Heart left ventricle (tissue), 16 donors: ENCODE data around the gene WDR37. TPM values are rescaled to one million over a fixed set of nuclear protein-coding genes. Genes with fewer than 3 reads are reported as not detected.

Experiments
- ATAC-seq, 4 donors: fragments of 200-7000 bp; cut with Tn5 transposase; one replicate each; pipeline ENCODE4 v1.9.1; 2020 to 2022; ENCODE audit warnings: moderate library complexity in 4 of 4, mild to moderate bottlenecking in 3 of 4, moderate number of reproducible peaks in 1 of 4
- DNase-seq, 5 donors: peaks; one replicate each; pipeline ENCODE4 v3.0.0-alpha.2; 2020
- H3K27ac ChIP-seq, 12 donors: fragments of 200-600 bp; sonication (generic) in 4 of 12; one replicate each; pipeline versions ENCODE4 v1.5.0 to v1.8.0; 2016 to 2022; ENCODE audit warnings: mild to moderate bottlenecking in 2 of 12
- H3K27me3 ChIP-seq, 9 donors: fragments of 200-600 bp; sonication (generic) in 2 of 9; one replicate each; pipeline versions ENCODE4 v1.5.1 to v1.8.0; 2016 to 2022; ENCODE audit warnings: mild to moderate bottlenecking in 3 of 9
- H3K36me3 ChIP-seq, 9 donors: fragments of 200-600 bp; sonication (generic) in 2 of 9; one replicate each; pipeline versions ENCODE4 v1.5.0 to v1.8.0; 2018 to 2022; ENCODE audit warnings: mild to moderate bottlenecking in 2 of 9
- H3K4me1 ChIP-seq, 12 donors: fragments of 200-600 bp; sonication (generic) in 4 of 12; one replicate each; pipeline versions ENCODE4 v1.5.0 to v1.8.0; 2016 to 2022; ENCODE audit warnings: mild to moderate bottlenecking in 3 of 12
- H3K4me3 ChIP-seq, 12 donors: fragments of 200-600 bp; sonication (generic) in 4 of 12; one replicate each; pipeline versions ENCODE4 v1.5.0 to v1.8.0; 2017 to 2022; ENCODE audit warnings: mild to moderate bottlenecking in 9 of 12, moderate library complexity in 4 of 12
- H3K9me3 ChIP-seq, 12 donors: fragments of 200-600 bp; sonication (generic) in 4 of 12; one replicate each; pipeline versions ENCODE4 v1.5.0 to v1.8.0; 2016 to 2022; ENCODE audit warnings: mild to moderate bottlenecking in 1 of 12
- POLR2A ChIP-seq, 2 donors: fragments of 450-650 bp; IDR thresholded peaks; one replicate each; pipeline ENCODE4 v1.6.1; 2017; ENCODE audit warnings: antibody characterized with exemption in 2 of 2, mild to moderate bottlenecking in 2 of 2, moderate library complexity in 2 of 2
- WGBS, 4 donors: extraction: QIAGEN DNeasy Blood & Tissue Kit in 2 of 4; methylation state at CpG; one replicate each; pipeline versions ENCODE4 v1.1.5 to v1.1.7; 2013 to 2018; 5-methylcytosine and 5-hydroxymethylcytosine counted together
- intact Hi-C, 10 donors: fragments of 100-400 bp; cut with DNase I; formaldehyde crosslinking; loops; one replicate each; pipeline versions ENCODE4 v1.11.1 to v1.14.2; 2022
- polyA plus RNA-seq, 2 donors: library from polyadenylated mRNA; stranded (reverse); fragments of 200-250 nt; gene quantifications; one replicate each; pipeline ENCODE4 v1.2.3, GENCODE V29; 2013
- total RNA-seq, 9 donors: library from RNA; depleted of rRNA in 2 of 9; stranded (reverse); fragments of >200 nt in 2 of 9; fragmentation: NEBNext Ultra II Directional in 3 of 9; extraction: Animal tissue kit (Norgen Biotek cat#: 25700) in 3 of 9; gene quantifications; one replicate each; pipeline versions ENCODE4 v1.1.0 to v1.2.4, GENCODE V29; 2016 to 2023
- TF ChIP-seq, protein P1 (sequence below), 12 donors: fragments of 200-600 bp; sonication (generic) in 4 of 12; IDR thresholded peaks; one replicate each; pipeline versions ENCODE4 v1.5.0 to v1.8.0; 2018 to 2022; ENCODE audit warnings: antibody characterized with exemption in 12 of 12, mild to moderate bottlenecking in 5 of 12
- donor health status: ischemic (EF 13 %, LVEDD 7.1; RV severe dilation, severe dysfunction).
- donor health status: healthy with polysubstance abuse.
- donor health status: DM: no; HTN: yes; CAD: no.
- donor health status: DM: no; HTN: no; CAD: no.
- donor health status: ischemic (EF 25% LVEDD 6.9; RV normal size, moderate dysfunction).
- donor health status: ischemic (EF 25% LVEDD 5.7; RV mildly dilated, moderate dysfunction).
- donor health status: healthy.
- donor health status: DM: yes; HTN: yes; CAD: no.
- donor health status: ischemic (EF 35%, LVEDD 5.7; RV mildly dilated, moderate dysfunction).
- donor health status: nonischemic (EF 11% LVEDD 7.7; RV severe dilation, severe dysfunction).
- donor health status: DM: yes; HTN: yes; CAD: no.
- donor health status: PGD.
- donor health status: ischemic (EF 29% LVEDD 5.4; RV normal size, mild dysfunction).
- donor health status: nonischemic (EF 23%, LVEDD 6.1; RV moderate dilation, normal function).

The WDR37 gene
- total and polyA plus RNA-seq, 11 donors = 8.4 to 43.3 (median 26.3) TPM

DNA sequence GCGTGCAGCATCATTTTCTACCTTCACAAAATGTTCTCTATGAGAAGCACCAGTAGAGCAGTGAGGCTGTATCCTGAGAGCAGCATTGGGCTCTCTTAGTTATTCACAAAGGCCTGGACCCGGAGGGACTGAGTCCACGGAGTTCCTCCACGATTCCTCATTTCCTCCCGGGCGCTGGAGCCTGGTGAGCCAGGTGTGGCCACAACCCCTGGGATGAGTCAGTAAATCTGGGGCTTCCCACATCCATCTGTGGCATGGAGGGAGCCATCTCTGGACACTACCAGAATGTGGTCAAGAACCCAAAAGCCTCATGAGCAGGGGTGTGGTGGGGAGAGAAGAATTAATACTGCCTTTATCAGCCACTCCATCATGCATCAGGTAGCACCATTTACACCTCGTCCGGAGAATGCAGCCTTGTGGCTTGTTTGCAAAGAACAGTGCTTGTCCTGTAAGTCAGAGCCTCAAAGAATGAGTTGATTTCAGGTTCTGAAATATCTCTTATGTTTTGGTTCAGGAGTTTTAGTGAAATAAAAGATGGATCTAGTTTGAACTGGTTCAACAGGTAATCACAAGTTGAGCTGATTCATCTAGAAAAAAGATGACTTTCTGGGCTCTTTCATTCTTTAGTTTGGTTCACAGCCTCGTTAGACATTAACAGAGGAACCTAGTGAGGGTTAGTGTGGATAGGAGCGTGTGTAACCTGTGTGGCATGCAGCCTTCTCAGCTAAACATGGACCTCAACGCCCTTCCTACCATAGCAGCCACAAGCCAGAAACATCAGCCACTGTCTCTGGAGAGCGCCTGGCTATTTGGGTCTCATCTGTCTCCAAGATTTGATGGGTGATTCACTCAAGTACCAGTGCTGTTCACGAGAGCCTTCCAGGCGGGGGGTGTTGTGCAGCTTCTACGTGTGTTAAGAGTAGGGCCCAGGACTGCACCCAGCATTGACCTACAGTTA, 95.2 kb downstream of the WDR37 start:
- intact Hi-C loops = no loop called here
- DNase-seq (no peak), ATAC-seq (no peak)
- H3K36me3 ChIP-seq = no peaks in the 10 kb centered on the region
- H3K4me1 ChIP-seq = peaks cover 0 to 7% (median 0%) of the 10 kb centered on the region in 12 donors
- peaks cover 0 to 8% (median under 1%) of the 10 kb centered on the region in 12 donors for H3K9me3 ChIP-seq
- H3K27me3 ChIP-seq = peaks cover 0 to 3% (median 0%) of the 10 kb centered on the region in 9 donors
- no peak overlapping the region for H3K4me3 ChIP-seq
- TF ChIP-seq, protein P1, sequence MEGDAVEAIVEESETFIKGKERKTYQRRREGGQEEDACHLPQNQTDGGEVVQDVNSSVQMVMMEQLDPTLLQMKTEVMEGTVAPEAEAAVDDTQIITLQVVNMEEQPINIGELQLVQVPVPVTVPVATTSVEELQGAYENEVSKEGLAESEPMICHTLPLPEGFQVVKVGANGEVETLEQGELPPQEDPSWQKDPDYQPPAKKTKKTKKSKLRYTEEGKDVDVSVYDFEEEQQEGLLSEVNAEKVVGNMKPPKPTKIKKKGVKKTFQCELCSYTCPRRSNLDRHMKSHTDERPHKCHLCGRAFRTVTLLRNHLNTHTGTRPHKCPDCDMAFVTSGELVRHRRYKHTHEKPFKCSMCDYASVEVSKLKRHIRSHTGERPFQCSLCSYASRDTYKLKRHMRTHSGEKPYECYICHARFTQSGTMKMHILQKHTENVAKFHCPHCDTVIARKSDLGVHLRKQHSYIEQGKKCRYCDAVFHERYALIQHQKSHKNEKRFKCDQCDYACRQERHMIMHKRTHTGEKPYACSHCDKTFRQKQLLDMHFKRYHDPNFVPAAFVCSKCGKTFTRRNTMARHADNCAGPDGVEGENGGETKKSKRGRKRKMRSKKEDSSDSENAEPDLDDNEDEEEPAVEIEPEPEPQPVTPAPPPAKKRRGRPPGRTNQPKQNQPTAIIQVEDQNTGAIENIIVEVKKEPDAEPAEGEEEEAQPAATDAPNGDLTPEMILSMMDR (IDR thresholded peaks at IDR 0.05) = no peak
- no peak overlapping the region for H3K27ac ChIP-seq
- 79 to 87% (median 83%) methylated on average over 15 of the region's 15 CpGs for WGBS, 4 donors

DNA sequence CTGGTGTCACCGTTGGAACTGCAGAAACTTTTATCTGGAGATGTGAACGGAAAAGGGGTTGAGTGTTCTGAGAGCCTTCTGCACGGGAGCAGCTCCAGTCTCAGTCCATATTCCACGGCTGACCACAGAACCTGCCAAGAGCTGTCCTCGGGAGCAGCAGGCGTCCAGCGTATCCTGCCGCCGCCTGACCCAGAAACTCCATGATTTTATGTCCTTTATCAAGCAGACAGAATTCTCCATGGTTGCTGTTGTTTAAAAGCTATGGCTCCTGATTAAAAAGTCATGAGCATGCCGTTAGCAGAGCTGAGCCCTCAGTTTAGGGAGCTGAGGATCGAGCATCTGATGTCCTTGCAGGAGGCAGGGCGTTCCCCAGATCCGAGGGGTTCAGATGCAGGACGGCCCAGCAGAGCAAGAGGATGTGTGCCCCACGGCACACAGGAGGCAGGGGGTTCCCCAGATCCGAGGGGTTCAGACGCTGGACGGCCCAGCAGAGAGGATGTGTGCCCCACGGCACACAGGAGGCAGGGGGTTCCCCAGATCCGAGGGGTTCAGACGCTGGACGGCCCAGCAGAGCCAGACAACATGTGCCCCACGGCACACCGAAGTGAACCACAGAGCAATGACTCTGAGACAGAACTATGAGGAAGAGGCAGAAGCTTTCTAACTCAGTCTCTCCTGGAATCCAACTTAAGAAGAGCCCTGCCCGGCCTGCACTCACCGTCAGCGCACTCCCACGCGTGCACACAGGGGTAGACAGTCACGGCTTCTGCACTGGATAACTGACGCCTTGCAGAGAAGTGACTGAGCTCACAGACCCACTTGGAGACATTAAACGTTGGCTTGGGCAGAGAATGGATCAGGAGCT, 96.4 kb downstream of the WDR37 start:
- intact Hi-C loops = no loop called here
- DNase-seq = peak in 1 of 5 donors; percentile 3
- Histone ChIP-seq H3K4me1 (peaks cover 0 to 7% (median 0%) of the 10 kb centered on the region in 12 donors), H3K27me3 (peaks cover 0 to 3% (median 0%) of the 10 kb centered on the region in 9 donors), H3K9me3 (no peaks in the 10 kb centered on the region), H3K27ac (no peak overlapping the region), H3K4me3 (no peak overlapping the region), H3K36me3 (no peaks in the 10 kb centered on the region)
- 84 to 89% (median 85%) methylated on average over 30 to 32 of the region's 32 CpGs for WGBS, 4 donors
- TF ChIP-seq, protein P1 (IDR thresholded peaks at IDR 0.05) = no peak
- TF ChIP-seq POLR2A (IDR thresholded peaks at IDR 0.05) = no peak
- no peak for ATAC-seq

DNA sequence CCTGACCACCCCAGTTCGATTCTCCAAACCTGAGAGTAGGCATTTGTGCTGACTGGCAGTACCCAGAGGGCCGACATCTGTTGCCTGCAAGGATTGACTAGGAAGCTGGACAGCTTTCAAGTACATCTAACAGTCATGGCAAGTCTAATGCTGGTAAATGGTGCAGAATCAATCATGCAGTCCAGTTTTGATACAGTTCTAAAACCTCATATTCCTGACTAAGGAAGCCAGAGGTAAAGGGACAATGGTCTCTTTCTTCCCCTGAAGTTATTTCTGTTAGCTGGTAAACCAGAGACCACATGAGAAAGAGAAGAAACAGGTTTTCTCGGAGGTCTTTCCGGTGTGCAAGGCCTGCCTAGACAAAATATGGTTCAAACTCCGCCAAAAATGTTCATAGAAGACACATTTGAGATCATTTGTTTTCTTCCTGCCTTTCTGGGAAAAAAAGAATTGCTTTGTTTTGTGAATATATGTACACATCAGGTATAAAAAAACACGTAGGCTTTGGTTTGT, 97.1 kb downstream of the WDR37 start:
- Histone ChIP-seq H3K27me3 (peaks cover 0 to 3% (median 0%) of the 10 kb centered on the region in 9 donors), H3K27ac (no peak overlapping the region), H3K9me3 (no peaks in the 10 kb centered on the region), H3K36me3 (no peaks in the 10 kb centered on the region), H3K4me3 (no peak overlapping the region), H3K4me1 (peaks cover 0 to 7% (median 0%) of the 10 kb centered on the region in 12 donors)
- intact Hi-C loops = no loop called here
- DNase-seq = peak in 1 of 5 donors; percentile 2
- WGBS, 4 donors = 85 to 91% (median 88%) methylated on average over 5 to 6 of the region's 6 CpGs
- no peak for ATAC-seq
- no peak for TF ChIP-seq POLR2A (IDR thresholded peaks at IDR 0.05)
- TF ChIP-seq, protein P1 (IDR thresholded peaks at IDR 0.05) = no peak
